IMR-90 (cell line): ENCODE measurements around the gene C2CD4D.

ENCODE experiments used
- FOS ChIP-seq: fragments of 150-350 bp; IDR thresholded peaks from 2 replicates; pipeline ENCODE4 v1.6.1; 2016; ENCODE audit warnings: low read depth, low read length
- TF ChIP-seq, protein P1 (sequence below): conservative IDR thresholded peaks from 2 replicates; pipeline ENCODE4 v1.5.1; 2012; ENCODE audit warnings: mild to moderate bottlenecking, low read depth, low read length, improper control_type of control experiment

DNA sequence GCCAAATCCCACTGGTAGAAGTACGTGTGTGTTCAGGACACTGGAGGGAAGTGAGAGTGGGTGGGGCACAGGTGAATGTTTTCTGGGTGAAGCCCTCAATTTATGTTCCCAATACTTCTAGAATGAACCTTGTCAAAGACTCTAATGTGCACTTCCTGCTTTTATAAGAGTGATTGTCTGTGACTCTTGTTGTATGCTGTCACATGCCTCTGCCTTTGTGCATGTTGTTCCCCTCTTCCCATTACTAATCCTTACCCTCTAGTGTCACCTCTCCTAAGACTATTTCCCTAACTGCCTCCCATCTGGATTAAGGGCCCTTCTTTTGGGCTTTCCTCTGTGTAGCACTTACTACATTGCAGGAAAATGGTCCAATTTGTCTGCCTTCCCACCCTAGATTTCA is 31.9 kb downstream of the C2CD4D start:
- TF ChIP-seq, protein P1, sequence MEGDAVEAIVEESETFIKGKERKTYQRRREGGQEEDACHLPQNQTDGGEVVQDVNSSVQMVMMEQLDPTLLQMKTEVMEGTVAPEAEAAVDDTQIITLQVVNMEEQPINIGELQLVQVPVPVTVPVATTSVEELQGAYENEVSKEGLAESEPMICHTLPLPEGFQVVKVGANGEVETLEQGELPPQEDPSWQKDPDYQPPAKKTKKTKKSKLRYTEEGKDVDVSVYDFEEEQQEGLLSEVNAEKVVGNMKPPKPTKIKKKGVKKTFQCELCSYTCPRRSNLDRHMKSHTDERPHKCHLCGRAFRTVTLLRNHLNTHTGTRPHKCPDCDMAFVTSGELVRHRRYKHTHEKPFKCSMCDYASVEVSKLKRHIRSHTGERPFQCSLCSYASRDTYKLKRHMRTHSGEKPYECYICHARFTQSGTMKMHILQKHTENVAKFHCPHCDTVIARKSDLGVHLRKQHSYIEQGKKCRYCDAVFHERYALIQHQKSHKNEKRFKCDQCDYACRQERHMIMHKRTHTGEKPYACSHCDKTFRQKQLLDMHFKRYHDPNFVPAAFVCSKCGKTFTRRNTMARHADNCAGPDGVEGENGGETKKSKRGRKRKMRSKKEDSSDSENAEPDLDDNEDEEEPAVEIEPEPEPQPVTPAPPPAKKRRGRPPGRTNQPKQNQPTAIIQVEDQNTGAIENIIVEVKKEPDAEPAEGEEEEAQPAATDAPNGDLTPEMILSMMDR = no peak
- no peak for TF ChIP-seq FOS
